GM12891 (cell line): ENCODE results near the gene C11orf91.
"Not testable (repeated sequence)": the region's sequence is repeated elsewhere in the genome, so short reads cannot be mapped to it uniquely, and the experiment has no call there.

Experiments
- POLR2A ChIP-seq: IDR thresholded peaks from 2 replicates; pipeline ENCODE4 v1.6.1; 2011; ENCODE audit warnings: low read depth, low read length, control low read depth
- POLR2AphosphoS5 ChIP-seq: IDR thresholded peaks from 2 replicates; pipeline ENCODE4 v1.6.1; 2011; ENCODE audit warnings: low read depth, low read length, control low read depth
- TAF1 ChIP-seq: IDR thresholded peaks from 2 replicates; pipeline ENCODE4 v1.6.1; 2011; ENCODE audit warnings: low read depth, low read length, control low read depth

GRCh38 chr11:33727539-33727938 is 26.9 kb upstream of the C11orf91 start:
- TF ChIP-seq POLR2A, POLR2AphosphoS5, TAF1: not testable (repeated sequence)
